Caco-2 (cell line): Measurements from ENCODE around the gene AGPAT1. TPM values are rescaled to one million over a fixed set of nuclear protein-coding genes. Genes with fewer than 3 reads are reported as not detected.
"Not testable (repeated sequence)": the region's sequence is repeated elsewhere in the genome, so short reads cannot be mapped to it uniquely, and the experiment has no call there.

Source experiments
- BruUV-seq: library from RNA; stranded (reverse); fragments of 400-500 nt; replicated peaks from 2 replicates; lab custom pipeline; 2021; lab: Mats Ljungman, UMichigan
- CTCF ChIA-PET: fragments of 300-600 bp; sonication (Branson Sonifier 250); formaldehyde crosslinking; loops from one replicate; lab custom pipeline; 2022; ENCODE audit warnings: antibody characterized with exemption; lab: Charles Lee
- POLR2A ChIA-PET: fragments of 300-600 bp; sonication (Branson Sonifier 250); formaldehyde crosslinking; loops from one replicate; lab custom pipeline; 2022; ENCODE audit warnings: antibody characterized with exemption; lab: Charles Lee
- DNase-seq, 2 experiments: peaks; one replicate each; pipeline versions ENCODE4 v3.0.0 to v3.0.0-alpha.2; 2020 to 2022
- H3K27me3 ChIP-seq: replicated peaks from 2 replicates; pipeline ENCODE4 v1.6.0; 2011; ENCODE audit warnings: low read length; ENCODE audit not compliant: control insufficient read depth, insufficient read depth
- H3K36me3 ChIP-seq: 2 replicates; pipeline ENCODE4 v1.5.1; 2011; ENCODE audit warnings: low read length; ENCODE audit not compliant: control insufficient read depth, insufficient read depth
- H3K4me1 ChIP-seq: fragments of 250-450 bp; sonication (Bioruptor Pico); 2 replicates; pipeline ENCODE4 v1.5.1; 2020; ENCODE audit warnings: mild to moderate bottlenecking
- H3K4me3 ChIP-seq: 2 replicates; pipeline ENCODE4 v1.5.1; 2011; ENCODE audit warnings: low read depth, mild to moderate bottlenecking, control low read depth, low read length
- H3K9me3 ChIP-seq: fragments of 250-450 bp; sonication (Bioruptor Pico); 2 replicates; pipeline ENCODE4 v1.5.1; 2020; ENCODE audit warnings: mild to moderate bottlenecking, moderate library complexity
- H3K27ac Mint-ChIP-seq: one replicate; pipeline ENCODE4 v1.8.0; 2022; ENCODE audit warnings: mixed read lengths; ENCODE audit not compliant: unreplicated experiment
- H3K27me3 Mint-ChIP-seq: one replicate; pipeline ENCODE4 v1.8.0; 2022; ENCODE audit warnings: mixed read lengths; ENCODE audit not compliant: insufficient read depth, unreplicated experiment
- H3K36me3 Mint-ChIP-seq: one replicate; pipeline ENCODE4 v1.8.0; 2022; ENCODE audit warnings: mild to moderate bottlenecking, mixed read lengths; ENCODE audit not compliant: insufficient read depth, unreplicated experiment
- H3K4me1 Mint-ChIP-seq: one replicate; pipeline ENCODE4 v1.8.0; 2022; ENCODE audit warnings: low read depth, mixed read lengths; ENCODE audit not compliant: unreplicated experiment
- H3K4me3 Mint-ChIP-seq: one replicate; pipeline ENCODE4 v1.8.0; 2022; ENCODE audit warnings: mild to moderate bottlenecking, moderate library complexity, mixed read lengths; ENCODE audit not compliant: unreplicated experiment
- H3K9me3 Mint-ChIP-seq: one replicate; pipeline ENCODE4 v1.8.0; 2022; ENCODE audit warnings: mixed read lengths; ENCODE audit not compliant: unreplicated experiment
- CTCF ChIP-seq, 2 experiments: fragments of 200-600 bp in 1 of 2; IDR thresholded peaks; 1 replicate in 1 of 2; 2 replicates in 1 of 2; pipeline versions ENCODE4 v1.5.1 to v1.8.0; 2011 to 2022; ENCODE audit warnings: antibody characterized with exemption in 1 of 2, control low read depth in 1 of 2, inconsistent platforms in 1 of 2, low read depth in 1 of 2, low read length in 1 of 2, mild to moderate bottlenecking in 1 of 2, moderate library complexity in 1 of 2; ENCODE audit not compliant: insufficient read depth in 1 of 2, severe bottlenecking in 1 of 2, unreplicated experiment in 1 of 2
- intact Hi-C: fragments of 100-400 bp; cut with micrococcal nuclease; formaldehyde crosslinking; loops from one replicate; pipeline ENCODE4 v1.10.0; 2022; ENCODE audit not compliant: unreplicated experiment
- total RNA-seq: library from RNA; stranded (reverse); gene quantifications from 2 replicates; pipeline ENCODE4 v1.2.3, GENCODE V29; 2022

AGPAT1 gene
- total RNA-seq, 1 experiment from 2014 or later: 60.4 TPM

GRCh38 chr6:32146287-32146686, 29.6 kb downstream of the AGPAT1 start:
- H3K27me3 Mint-ChIP-seq: no peaks in the 10 kb centered on the region
- no peaks in the 10 kb centered on the region for H3K36me3 ChIP-seq
- POLR2A ChIA-PET: no interaction called here
- H3K27ac Mint-ChIP-seq: peak overlapping the region; percentile 81
- no peaks in the 10 kb centered on the region for H3K9me3 Mint-ChIP-seq
- no peak overlapping the region for H3K4me3 ChIP-seq
- no peaks in the 10 kb centered on the region for H3K27me3 ChIP-seq
- peak overlapping the region; percentile 61 for H3K4me3 Mint-ChIP-seq
- no peaks in the 10 kb centered on the region for H3K9me3 ChIP-seq
- peaks cover 58% of the 10 kb centered on the region for H3K4me1 ChIP-seq
- BruUV-seq: no TSS peak
- no peak for DNase-seq
- intact Hi-C loops: no loop called here
- CTCF ChIA-PET: no interaction called here
- TF ChIP-seq CTCF (IDR thresholded peaks at IDR 0.05; ENCODE audit: insufficient read depth in 1 of 2, low read depth in 1 of 2, low read length in 1 of 2, severe bottlenecking in 1 of 2, unreplicated experiment in 1 of 2): no peak
- H3K4me1 Mint-ChIP-seq: peaks cover 34% of the 10 kb centered on the region
- H3K36me3 Mint-ChIP-seq: peaks cover 10% of the 10 kb centered on the region

GRCh38 chr6:32144238-32144637, 31.6 kb downstream of the AGPAT1 start:
- DNase-seq, H3K27me3 ChIP-seq, BruUV-seq, H3K27me3 Mint-ChIP-seq, H3K4me3 ChIP-seq, H3K4me3 Mint-ChIP-seq, H3K9me3 Mint-ChIP-seq, H3K9me3 ChIP-seq, H3K36me3 ChIP-seq: not testable (repeated sequence)
- intact Hi-C loops: loop anchor here (2.0 kb wide), 1 partner anchor 13 kb away; the partner anchor contains the start of gene FKBPL
- CTCF ChIA-PET: interaction anchor here (0.7 to 1.2 kb wide), 4 partner anchors 8 to 414 kb away, joined by 3 read pairs; partner anchors contain the start of gene FKBPL
- Mint-ChIP-seq H3K4me1 (peaks cover 41% of the 10 kb centered on the region), H3K36me3 (peaks cover 16% of the 10 kb centered on the region), H3K27ac (peak overlapping the region; percentile 41)
- POLR2A ChIA-PET: interaction anchor here (0.9 to 1.2 kb wide), 2 partner anchors 13 to 14 kb away, joined by 3 to 6 read pairs; partner anchors contain the start of gene FKBPL
- H3K4me1 ChIP-seq: peaks cover 74% of the 10 kb centered on the region

GRCh38 chr6:32140420-32141046, 35.4 kb downstream of the AGPAT1 start:
- DNase-seq: peak in 1 of 2 experiments; percentile 35
- Mint-ChIP-seq H3K27me3 (no peaks in the 10 kb centered on the region), H3K4me3 (peak overlapping the region; percentile 42), H3K9me3 (no peaks in the 10 kb centered on the region), H3K27ac (peak overlapping the region; percentile 39), H3K4me1 (peaks cover 24% of the 10 kb centered on the region), H3K36me3 (peaks cover 16% of the 10 kb centered on the region)
- BruUV-seq: no TSS peak
- ChIA-PET CTCF (interaction anchor here (0.6 to 1.1 kb wide), 4 partner anchors 13 to 739 kb away, joined by 3 to 8 read pairs (median 4); partner anchors contain the start of gene ATF6B), POLR2A (interaction anchor here (0.6 kb wide), 1 partner anchor 12 kb away, joined by 8 read pairs; the partner anchor contains the start of gene ATF6B)
- H3K4me3 ChIP-seq: no peak overlapping the region
- no peak for TF ChIP-seq CTCF (IDR thresholded peaks at IDR 0.05; ENCODE audit: insufficient read depth in 1 of 2, low read depth in 1 of 2, low read length in 1 of 2, severe bottlenecking in 1 of 2, unreplicated experiment in 1 of 2)
- no peaks in the 10 kb centered on the region for H3K36me3 ChIP-seq
- intact Hi-C loops: loop anchor here (1.0 kb wide), 1 partner anchor 14 kb away; the partner anchor contains the start of gene PPT2
- H3K4me1 ChIP-seq: peaks cover 50% of the 10 kb centered on the region
- H3K9me3 ChIP-seq: no peaks in the 10 kb centered on the region
- no peaks in the 10 kb centered on the region for H3K27me3 ChIP-seq
